Measurements from ENCODE around the gene CLASRP. TPM values are rescaled to one million over a fixed set of nuclear protein-coding genes. Genes with fewer than 3 reads are reported as not detected.

The CLASRP gene
- total and polyA plus RNA-seq, 2 of the 8 experiments (the other 6 are each of a cell fraction or from before 2014, with no cell fraction given), result 22.3 to 71.7 TPM

- TF ChIP-seq MAFK (IDR thresholded peaks at IDR 0.05; ENCODE audit: low read depth, low read length), result no peak
- no peak for TF ChIP-seq KDM5A (IDR thresholded peaks at IDR 0.05; ENCODE audit: low read length)
- no peak for TF ChIP-seq SRF (IDR thresholded peaks at IDR 0.05; ENCODE audit: low read depth, low read length)
- no peak for TF ChIP-seq CREB1 (IDR thresholded peaks at IDR 0.05)
- TF ChIP-seq ZNF274 (IDR thresholded peaks at IDR 0.05; ENCODE audit: borderline replicate concordance, extremely low read depth, low read length), result no peak
- no peak for TF ChIP-seq GABPA (IDR thresholded peaks at IDR 0.05; ENCODE audit: borderline replicate concordance, insufficient read depth, low read length)
- peak; percentile 82 for TF ChIP-seq TBP (IDR thresholded peaks at IDR 0.05; ENCODE audit: low read depth, low read length)
- no peak for TF ChIP-seq SIX5 (IDR thresholded peaks at IDR 0.05; ENCODE audit: low read depth, low read length)
- no peak for TF ChIP-seq NRF1 (IDR thresholded peaks at IDR 0.05; ENCODE audit: low read depth, low read length)
- no peak for TF ChIP-seq RXRA (IDR thresholded peaks at IDR 0.05; ENCODE audit: insufficient read depth, low read depth, low read length)
- no peak for TF ChIP-seq CEBPB (IDR thresholded peaks at IDR 0.05; ENCODE audit: low read depth, low read length)
- peak; percentile 67 for TF ChIP-seq TAF7 (optimal IDR thresholded peaks at IDR 0.05; ENCODE audit: borderline replicate concordance, low read depth, low read length)
- TF ChIP-seq SAP30 (IDR thresholded peaks at IDR 0.05; ENCODE audit: insufficient read depth, insufficient replicate concordance, low read length), result no peak
- peak; percentile 63 for TF ChIP-seq PHF8 (conservative IDR thresholded peaks at IDR 0.05; ENCODE audit: low read depth, low read length)
- TF ChIP-seq GTF2F1 (IDR thresholded peaks at IDR 0.05; ENCODE audit: borderline replicate concordance, low read depth, low read length), result no peak
- no peak for TF ChIP-seq RNF2 (IDR thresholded peaks at IDR 0.05; ENCODE audit: borderline replicate concordance, low read depth, low read length, missing control alignments, poor library complexity, severe bottlenecking)
- TF ChIP-seq SUZ12 (IDR thresholded peaks at IDR 0.05; ENCODE audit: low read length), result no peak
- TF ChIP-seq RBBP5 (IDR thresholded peaks at IDR 0.05; ENCODE audit: borderline replicate concordance, low read depth, low read length), result no peak; the same call in 1 of the 2 replicates
- no peak for TF ChIP-seq CHD1 (IDR thresholded peaks at IDR 0.05; ENCODE audit: low read depth, low read length)
- no peak for TF ChIP-seq CBX5 (IDR thresholded peaks at IDR 0.05; ENCODE audit: low read depth, low read length)
- peak; percentile 69 for TF ChIP-seq TAF1 (IDR thresholded peaks at IDR 0.05; ENCODE audit: low read depth, low read length)
- no peak for TF ChIP-seq SIN3A (conservative IDR thresholded peaks at IDR 0.05 in 1 of 2, IDR thresholded peaks at IDR 0.05 in 1 of 2; ENCODE audit: low read depth in 1 of 2, low read length in 2 of 2)
- no peak for TF ChIP-seq HDAC2 (IDR thresholded peaks at IDR 0.05; ENCODE audit: borderline replicate concordance in 1 of 2, low read depth in 2 of 2, low read length in 2 of 2)
Measured at GRCh38 chr19:45076029-45076850, 37.4 kb downstream of the CLASRP start, which contains the start of gene ZNF296 (continued).

Data from H1 (cell line).